GM12872 (cell line): ENCODE results near the gene NKAIN2.

Source experiments
- CTCF ChIP-seq: IDR thresholded peaks from 3 replicates; pipeline ENCODE4 v1.5.1; 2011; ENCODE audit warnings: low read depth, mild to moderate bottlenecking, low read length, moderate library complexity; ENCODE audit not compliant: insufficient read depth

Gene NKAIN2

GRCh38 chr6:124008000-124008987 is 204.6 kb downstream of the NKAIN2 start:
- TF ChIP-seq CTCF: no peak

GRCh38 chr6:124008988-124009765 is 205.5 kb downstream of the NKAIN2 start:
- TF ChIP-seq CTCF: no peak

DNA sequence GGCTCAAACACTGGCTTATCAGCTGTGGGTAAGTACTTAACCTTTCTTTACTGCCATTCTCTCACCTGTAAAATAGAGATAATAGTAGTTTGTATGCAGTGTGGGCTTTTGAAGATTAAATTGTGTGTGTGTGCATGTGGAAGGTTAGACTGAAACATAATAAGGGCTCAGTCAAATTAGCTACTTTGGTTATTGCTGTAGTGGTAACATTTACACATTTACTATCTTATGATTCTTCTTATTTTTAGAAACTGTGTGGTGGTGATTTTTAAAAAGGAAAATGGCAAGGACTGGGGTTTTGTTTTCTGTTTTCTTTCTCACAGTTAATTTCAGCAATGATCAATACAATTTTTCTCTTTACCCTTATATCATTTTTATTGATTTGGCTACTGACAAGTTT is 206.9 kb downstream of the NKAIN2 start:
- TF ChIP-seq CTCF: no peak

- TF ChIP-seq CTCF: no peak
These were observed 207.5 kb downstream of the NKAIN2 start for GRCh38 chr6:124011180-124011579.

DNA sequence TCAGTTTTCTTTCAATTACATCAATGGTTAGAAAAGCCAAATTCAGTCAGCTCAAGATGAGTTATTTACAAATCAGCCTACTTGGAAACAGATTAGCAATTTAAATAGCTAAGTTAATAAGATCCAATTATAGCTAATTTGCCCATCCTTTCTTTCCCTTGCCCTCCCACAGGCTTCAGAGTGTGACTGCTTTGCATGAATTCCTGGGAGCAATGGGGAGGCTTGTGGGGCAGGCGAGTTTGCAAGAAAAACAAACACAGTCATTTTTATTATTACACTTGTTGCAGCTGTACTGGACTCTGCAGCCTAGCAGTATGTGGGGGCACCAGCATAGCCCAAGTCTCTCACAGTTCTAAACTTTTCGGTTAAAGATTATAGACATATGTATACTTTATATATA is 219.0 kb downstream of the NKAIN2 start:
- TF ChIP-seq CTCF: no peak

DNA sequence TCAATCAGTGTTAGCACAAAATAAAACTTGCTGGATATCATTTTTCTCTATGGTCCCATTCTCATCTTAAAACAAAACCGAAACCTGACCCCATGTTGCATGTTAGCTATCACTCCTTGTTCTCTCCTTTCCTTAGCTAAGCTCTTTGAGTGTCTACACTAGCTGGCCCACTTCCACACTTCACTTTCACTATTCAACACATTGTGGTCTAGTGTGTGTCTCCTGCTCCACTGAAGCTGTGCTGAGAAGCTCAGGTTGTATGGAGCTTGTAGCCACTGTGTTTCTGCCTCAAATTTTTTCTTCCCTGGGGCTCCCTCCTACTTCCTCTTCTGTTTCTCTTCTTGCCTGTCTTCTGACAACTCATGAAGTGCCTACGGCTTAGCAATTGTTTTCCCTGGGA is 223.0 kb downstream of the NKAIN2 start:
- no peak for TF ChIP-seq CTCF

- no peak for TF ChIP-seq CTCF
These were observed 223.7 kb downstream of the NKAIN2 start for GRCh38 chr6:124027392-124027791.
